HUES48 (cell line): Measurements from ENCODE around the gene KCNB1.

Source experiments
- H3K27ac ChIP-seq: one replicate; pipeline ENCODE4 v1.7.0; 2013; ENCODE audit warnings: low read depth, low read length, inconsistent platforms
- H3K27me3 ChIP-seq: 2 replicates; pipeline ENCODE4 v1.6.1; 2013; ENCODE audit warnings: mild to moderate bottlenecking, low read length; ENCODE audit not compliant: control insufficient read depth, insufficient read depth
- H3K36me3 ChIP-seq: 2 replicates; pipeline ENCODE4 v1.6.1; 2013; ENCODE audit warnings: low read length; ENCODE audit not compliant: control insufficient read depth, insufficient read depth
- H3K4me1 ChIP-seq: 2 replicates; pipeline ENCODE4 v1.6.1; 2013; ENCODE audit warnings: mild to moderate bottlenecking, low read length; ENCODE audit not compliant: control insufficient read depth, insufficient read depth
- H3K4me3 ChIP-seq: 2 replicates; pipeline ENCODE4 v1.5.1; 2013; ENCODE audit warnings: mild to moderate bottlenecking, low read depth, low read length
- H3K9ac ChIP-seq: 2 replicates; pipeline ENCODE4 v1.6.1; 2013; ENCODE audit warnings: mild to moderate bottlenecking, low read depth, low read length, moderate library complexity
- H3K9me3 ChIP-seq: 2 replicates; pipeline ENCODE4 v1.6.1; 2013; ENCODE audit warnings: low read length; ENCODE audit not compliant: control insufficient read depth, insufficient read depth

KCNB1 gene

DNA sequence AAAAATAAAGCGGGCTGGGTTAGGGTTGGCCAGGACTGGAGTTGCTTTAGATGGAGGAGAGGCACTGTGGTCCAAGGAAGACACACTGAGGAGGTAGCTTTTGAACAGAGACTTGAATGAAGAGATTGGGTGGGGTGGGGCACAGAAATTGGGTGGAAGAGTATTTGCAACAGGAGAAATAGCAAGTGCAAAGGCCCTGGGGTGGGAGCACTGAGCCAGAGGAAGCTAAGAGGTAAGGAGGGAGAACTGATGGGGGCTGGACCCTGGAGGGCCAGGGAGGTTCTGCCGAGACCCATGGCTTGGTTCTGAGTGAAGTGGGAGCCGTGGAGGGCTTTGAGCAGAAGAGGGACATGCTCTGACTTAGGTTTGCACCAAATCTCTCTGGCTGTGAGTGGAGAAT lies 45.4 kb downstream of the KCNB1 start:
- no peaks in the 10 kb centered on the region for H3K4me1 ChIP-seq
- H3K27me3 ChIP-seq = no peaks in the 10 kb centered on the region
- no peaks in the 10 kb centered on the region for H3K9me3 ChIP-seq
- H3K4me3 ChIP-seq = no peak overlapping the region
- no peaks in the 10 kb centered on the region for H3K36me3 ChIP-seq
- no peak overlapping the region for H3K27ac ChIP-seq
- H3K9ac ChIP-seq = no peak overlapping the region

DNA sequence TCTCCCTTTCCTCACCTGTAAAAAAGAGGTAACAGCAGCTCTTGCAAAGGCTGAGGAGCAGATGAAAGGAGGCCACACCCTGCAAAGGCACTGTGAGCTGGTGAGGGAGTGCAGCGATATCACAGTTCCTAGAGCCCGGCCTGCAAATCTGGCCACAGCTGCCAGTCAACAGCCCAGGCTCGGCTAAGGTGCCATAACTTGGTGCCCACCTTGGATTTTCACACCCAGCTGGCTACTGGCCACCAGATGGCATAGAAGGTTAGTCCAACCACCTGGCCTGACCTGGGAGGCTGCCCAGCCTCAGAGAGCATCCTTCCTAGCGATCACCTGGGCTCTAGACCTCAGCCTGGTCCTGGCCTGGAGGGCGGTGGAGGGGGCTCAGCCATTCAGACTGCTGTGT lies 46.8 kb downstream of the KCNB1 start:
- Histone ChIP-seq H3K4me3 (no peak overlapping the region), H3K27ac (no peak overlapping the region), H3K4me1 (no peaks in the 10 kb centered on the region), H3K9me3 (no peaks in the 10 kb centered on the region), H3K9ac (no peak overlapping the region), H3K27me3 (no peaks in the 10 kb centered on the region), H3K36me3 (no peaks in the 10 kb centered on the region)

DNA sequence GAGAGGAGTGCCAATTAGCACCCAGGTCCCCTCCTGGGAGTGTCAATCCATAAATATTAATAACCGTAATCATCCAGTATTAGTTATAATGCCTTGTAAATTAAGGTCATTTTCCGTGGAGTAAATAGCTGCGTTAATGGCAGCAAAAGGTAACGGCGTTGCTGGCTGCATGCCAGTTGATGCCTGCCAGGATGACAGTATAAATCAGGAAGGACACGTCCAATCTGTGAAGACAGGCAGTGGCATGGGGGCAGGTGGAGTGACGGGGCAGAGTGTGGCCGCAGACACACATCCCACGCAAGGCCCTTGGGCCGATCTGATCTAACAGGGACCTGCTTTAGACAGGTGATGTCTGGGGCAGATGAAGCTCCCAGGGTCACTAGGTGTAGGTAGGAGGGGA lies 49.1 kb downstream of the KCNB1 start:
- Histone ChIP-seq H3K4me1 (no peaks in the 10 kb centered on the region), H3K27me3 (no peaks in the 10 kb centered on the region), H3K9ac (no peak overlapping the region), H3K9me3 (no peaks in the 10 kb centered on the region), H3K4me3 (no peak overlapping the region), H3K27ac (no peak overlapping the region), H3K36me3 (no peaks in the 10 kb centered on the region)

- no peaks in the 10 kb centered on the region for H3K36me3 ChIP-seq
- no peak overlapping the region for H3K4me3 ChIP-seq
- H3K4me1 ChIP-seq = no peaks in the 10 kb centered on the region
- H3K9me3 ChIP-seq = no peaks in the 10 kb centered on the region
- H3K9ac ChIP-seq = no peak overlapping the region
- no peaks in the 10 kb centered on the region for H3K27me3 ChIP-seq
- no peak overlapping the region for H3K27ac ChIP-seq
These were observed 49.9 kb downstream of the KCNB1 start for GRCh38 chr20:49432550-49432949.

GRCh38 chr20:49431329-49431728 lies 51.1 kb downstream of the KCNB1 start:
- no peak overlapping the region for H3K27ac ChIP-seq
- H3K36me3 ChIP-seq = no peaks in the 10 kb centered on the region
- no peak overlapping the region for H3K9ac ChIP-seq
- no peaks in the 10 kb centered on the region for H3K27me3 ChIP-seq
- no peaks in the 10 kb centered on the region for H3K9me3 ChIP-seq
- no peak overlapping the region for H3K4me3 ChIP-seq
- no peaks in the 10 kb centered on the region for H3K4me1 ChIP-seq

DNA sequence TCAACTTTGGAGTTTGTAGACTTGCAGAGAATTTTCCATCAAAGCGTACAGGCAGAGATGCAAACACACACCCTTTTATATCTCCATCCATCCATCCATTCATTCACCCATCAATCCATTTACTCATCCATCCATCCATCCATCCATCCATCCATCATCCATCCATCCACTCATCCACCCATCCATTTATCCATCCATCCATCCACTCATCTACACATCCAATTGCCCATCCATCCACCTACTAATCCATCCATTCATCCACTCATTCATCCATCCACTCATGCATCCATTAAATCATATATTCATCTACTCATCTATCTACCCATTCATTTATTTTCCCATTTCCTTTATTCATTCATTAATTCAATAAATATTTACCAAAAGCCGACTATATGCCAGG lies 52.1 kb downstream of the KCNB1 start:
- no peaks in the 10 kb centered on the region for H3K36me3 ChIP-seq
- no peak overlapping the region for H3K27ac ChIP-seq
- no peaks in the 10 kb centered on the region for H3K9me3 ChIP-seq
- no peak overlapping the region for H3K9ac ChIP-seq
- no peak overlapping the region for H3K4me3 ChIP-seq
- H3K4me1 ChIP-seq = no peaks in the 10 kb centered on the region
- H3K27me3 ChIP-seq = no peaks in the 10 kb centered on the region

DNA sequence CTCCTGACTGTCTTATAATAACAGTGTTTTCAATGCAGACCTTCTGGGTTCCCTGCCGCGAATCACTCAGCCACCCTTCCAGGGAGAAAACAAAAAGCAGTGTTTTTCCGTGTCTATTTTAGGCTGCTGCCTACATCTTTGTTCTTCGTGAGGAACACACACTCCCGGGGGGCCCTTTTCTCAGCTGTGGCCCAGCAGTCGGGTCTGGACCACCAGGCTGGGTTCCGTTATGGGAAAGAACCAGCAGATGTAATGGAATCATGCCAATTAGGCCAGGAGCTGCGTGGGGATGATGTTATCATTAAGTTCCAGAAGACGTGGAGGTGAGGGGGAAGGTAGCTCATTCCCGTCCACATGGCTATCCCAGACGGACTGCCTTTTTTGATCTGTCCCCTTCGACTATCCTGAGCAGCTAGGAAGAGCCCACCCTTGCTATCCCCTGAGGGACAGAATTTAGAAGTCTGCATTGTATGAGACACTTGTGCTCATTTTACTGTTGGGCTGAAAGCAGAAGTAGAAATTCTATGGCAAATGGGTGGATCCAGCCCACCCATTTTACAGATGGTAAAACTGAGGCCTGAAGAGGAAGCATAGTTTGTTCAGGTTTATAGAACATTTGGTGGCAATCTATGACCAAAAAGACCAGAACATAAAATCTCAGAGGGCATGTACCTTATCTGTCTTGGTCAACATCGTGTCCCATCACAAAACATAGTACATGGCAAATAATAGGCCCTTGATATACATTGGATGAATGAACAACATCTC lies 54.5 kb downstream of the KCNB1 start:
- no peaks in the 10 kb centered on the region for H3K36me3 ChIP-seq
- no peak overlapping the region for H3K27ac ChIP-seq
- no peaks in the 10 kb centered on the region for H3K27me3 ChIP-seq
- no peaks in the 10 kb centered on the region for H3K4me1 ChIP-seq
- no peak overlapping the region for H3K4me3 ChIP-seq
- no peak overlapping the region for H3K9ac ChIP-seq
- no peaks in the 10 kb centered on the region for H3K9me3 ChIP-seq

GRCh38 chr20:49426873-49427272 lies 55.6 kb downstream of the KCNB1 start:
- Histone ChIP-seq H3K9ac (no peak overlapping the region), H3K9me3 (no peaks in the 10 kb centered on the region), H3K27me3 (no peaks in the 10 kb centered on the region), H3K36me3 (no peaks in the 10 kb centered on the region), H3K4me3 (no peak overlapping the region), H3K27ac (no peak overlapping the region), H3K4me1 (no peaks in the 10 kb centered on the region)

DNA sequence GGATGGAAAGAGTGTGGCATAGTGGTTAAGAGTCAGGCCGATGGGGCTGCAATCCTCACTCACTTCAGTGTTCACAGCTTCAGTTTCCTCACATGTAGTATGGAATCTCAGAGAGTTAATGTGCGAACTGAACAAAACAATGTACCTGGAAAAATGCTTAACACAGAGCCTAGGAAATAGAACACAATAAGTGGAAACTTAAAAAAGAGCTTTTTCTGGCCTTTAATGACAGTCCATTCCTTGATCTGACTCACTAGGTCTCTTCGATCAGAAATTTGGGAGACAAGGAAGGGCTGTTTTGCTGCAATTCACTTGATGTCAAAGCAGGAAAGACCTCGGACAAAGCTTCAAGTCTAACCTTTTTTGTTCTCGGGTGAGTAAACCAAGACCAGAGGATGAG lies 56.1 kb downstream of the KCNB1 start:
- Histone ChIP-seq H3K4me3 (no peak overlapping the region), H3K36me3 (no peaks in the 10 kb centered on the region), H3K9me3 (no peaks in the 10 kb centered on the region), H3K27ac (no peak overlapping the region), H3K4me1 (no peaks in the 10 kb centered on the region), H3K9ac (no peak overlapping the region), H3K27me3 (no peaks in the 10 kb centered on the region)

DNA sequence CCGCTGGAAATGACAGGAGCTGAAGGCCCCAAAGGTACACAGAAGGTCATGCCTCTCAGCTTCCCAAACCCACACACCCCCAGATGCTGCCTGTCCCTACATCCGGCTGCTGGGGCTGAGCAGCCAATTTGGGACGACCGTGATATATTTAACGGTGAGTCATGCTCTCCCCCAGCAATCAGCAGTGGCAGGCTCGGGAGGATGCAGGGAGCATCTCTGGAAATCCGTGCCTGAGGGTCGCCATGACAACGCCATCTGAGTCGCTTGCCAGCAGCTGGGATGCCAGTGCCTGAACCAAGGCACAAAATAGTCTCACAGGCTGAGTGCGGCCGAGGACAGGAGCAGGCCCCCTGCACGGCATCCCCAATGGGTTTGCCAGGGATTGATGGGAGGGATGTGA lies 57.9 kb downstream of the KCNB1 start:
- no peaks in the 10 kb centered on the region for H3K4me1 ChIP-seq
- no peaks in the 10 kb centered on the region for H3K9me3 ChIP-seq
- no peaks in the 10 kb centered on the region for H3K27me3 ChIP-seq
- H3K9ac ChIP-seq = no peak overlapping the region
- no peaks in the 10 kb centered on the region for H3K36me3 ChIP-seq
- no peak overlapping the region for H3K4me3 ChIP-seq
- no peak overlapping the region for H3K27ac ChIP-seq

DNA sequence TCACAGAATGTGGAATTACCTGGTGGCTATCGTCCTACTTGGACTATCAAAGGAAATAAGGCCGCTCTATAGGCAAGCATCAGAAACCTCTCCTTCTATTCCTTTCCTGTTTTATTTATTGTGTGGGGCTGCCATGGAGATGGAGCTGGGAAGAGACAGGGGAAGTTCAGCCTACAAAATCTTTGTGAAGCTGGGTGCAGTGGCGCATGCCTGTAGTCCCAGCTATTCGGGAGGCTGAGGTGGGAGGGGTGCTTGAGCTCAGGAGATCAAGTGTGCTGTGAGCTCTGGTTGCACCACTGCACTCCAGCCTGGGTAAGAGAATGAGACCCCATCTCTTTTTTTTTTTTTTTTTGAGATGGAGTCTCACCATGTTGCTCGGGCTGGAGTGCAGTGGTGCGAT lies 60.3 kb downstream of the KCNB1 start:
- H3K9me3 ChIP-seq = no peaks in the 10 kb centered on the region
- H3K36me3 ChIP-seq = no peaks in the 10 kb centered on the region
- no peak overlapping the region for H3K4me3 ChIP-seq
- H3K27ac ChIP-seq = no peak overlapping the region
- no peaks in the 10 kb centered on the region for H3K27me3 ChIP-seq
- H3K9ac ChIP-seq = no peak overlapping the region
- H3K4me1 ChIP-seq = no peaks in the 10 kb centered on the region
